ENCODE data around the gene PITX1.

PITX1 gene

DNA sequence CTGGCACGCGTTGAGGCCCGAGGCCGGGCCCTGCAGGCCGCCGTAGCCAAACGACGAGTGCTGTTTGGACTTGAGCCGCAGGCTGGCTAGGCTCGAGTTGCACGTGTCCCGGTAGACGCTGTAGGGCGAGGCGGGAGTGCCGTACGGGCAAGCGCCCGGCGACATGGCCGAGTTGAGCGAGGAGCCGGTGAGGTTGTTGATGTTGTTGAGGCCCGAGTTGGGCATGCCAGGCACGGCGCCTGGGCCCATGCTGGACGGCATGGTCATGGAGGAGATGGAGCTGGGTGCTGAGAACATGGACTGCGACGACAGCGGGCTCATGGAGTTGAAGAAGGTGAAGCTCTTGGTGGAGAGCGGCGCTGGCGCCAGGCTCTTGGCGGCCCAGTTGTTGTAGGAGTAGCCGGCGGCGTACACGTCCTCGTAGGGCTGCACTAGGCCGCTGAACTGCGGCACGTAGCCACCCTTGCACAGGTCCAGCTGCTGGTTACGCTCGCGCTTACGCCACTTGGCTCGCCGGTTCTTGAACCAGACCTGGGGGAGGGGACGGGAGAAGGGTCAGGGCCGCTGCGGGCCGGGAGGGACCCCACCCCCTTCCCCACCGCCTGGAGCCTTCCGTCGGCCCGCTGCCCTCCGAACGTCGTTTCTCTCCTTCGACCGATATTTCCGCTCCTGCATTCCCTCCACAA is 5.1 kb downstream of the PITX1 start:
- H3K4me2 ChIP-seq (ENCODE audit: low read length), result no peak overlapping the region
- TF ChIP-seq, protein P1, sequence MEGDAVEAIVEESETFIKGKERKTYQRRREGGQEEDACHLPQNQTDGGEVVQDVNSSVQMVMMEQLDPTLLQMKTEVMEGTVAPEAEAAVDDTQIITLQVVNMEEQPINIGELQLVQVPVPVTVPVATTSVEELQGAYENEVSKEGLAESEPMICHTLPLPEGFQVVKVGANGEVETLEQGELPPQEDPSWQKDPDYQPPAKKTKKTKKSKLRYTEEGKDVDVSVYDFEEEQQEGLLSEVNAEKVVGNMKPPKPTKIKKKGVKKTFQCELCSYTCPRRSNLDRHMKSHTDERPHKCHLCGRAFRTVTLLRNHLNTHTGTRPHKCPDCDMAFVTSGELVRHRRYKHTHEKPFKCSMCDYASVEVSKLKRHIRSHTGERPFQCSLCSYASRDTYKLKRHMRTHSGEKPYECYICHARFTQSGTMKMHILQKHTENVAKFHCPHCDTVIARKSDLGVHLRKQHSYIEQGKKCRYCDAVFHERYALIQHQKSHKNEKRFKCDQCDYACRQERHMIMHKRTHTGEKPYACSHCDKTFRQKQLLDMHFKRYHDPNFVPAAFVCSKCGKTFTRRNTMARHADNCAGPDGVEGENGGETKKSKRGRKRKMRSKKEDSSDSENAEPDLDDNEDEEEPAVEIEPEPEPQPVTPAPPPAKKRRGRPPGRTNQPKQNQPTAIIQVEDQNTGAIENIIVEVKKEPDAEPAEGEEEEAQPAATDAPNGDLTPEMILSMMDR (IDR thresholded peaks at IDR 0.05; ENCODE audit: low read depth, low read length), result no peak
- no peak for TF ChIP-seq EZH2phosphoT487 (IDR thresholded peaks at IDR 0.05; ENCODE audit: low read depth)
- H3K27me3 ChIP-seq (ENCODE audit: low read depth, low read length), result no peaks in the 10 kb centered on the region
- H2AFZ ChIP-seq (ENCODE audit: low read depth, low read length), result no peak overlapping the region
- H3K27ac ChIP-seq (ENCODE audit: low read length), result no peak overlapping the region
- peaks cover 6% of the 10 kb centered on the region; the same call in 1 of the 2 replicates for H4K20me1 ChIP-seq (ENCODE audit: insufficient read depth, low read length)
- H3K36me3 ChIP-seq (replicated peaks; ENCODE audit: low read depth, low read length), result no peaks in the 10 kb centered on the region
- no peaks in the 10 kb centered on the region for H3K9me3 ChIP-seq (ENCODE audit: insufficient read depth, low read length)
- peaks cover 38% of the 10 kb centered on the region for H3K79me2 ChIP-seq (ENCODE audit: low read length)
- H3K4me1 ChIP-seq (ENCODE audit: low read length), result peaks cover 6% of the 10 kb centered on the region
- no peak overlapping the region for H3K4me3 ChIP-seq (ENCODE audit: low read length)
- H3K9ac ChIP-seq (ENCODE audit: low read length), result no peak overlapping the region

- Histone ChIP-seq H3K4me3 (ENCODE audit: low read length) (no peak overlapping the region), H3K27me3 (ENCODE audit: low read depth, low read length) (no peaks in the 10 kb centered on the region), H3K4me2 (ENCODE audit: low read length) (no peak overlapping the region)
Measured at GRCh38 chr5:135027697-135028615, 6.1 kb downstream of the PITX1 start.

DNA sequence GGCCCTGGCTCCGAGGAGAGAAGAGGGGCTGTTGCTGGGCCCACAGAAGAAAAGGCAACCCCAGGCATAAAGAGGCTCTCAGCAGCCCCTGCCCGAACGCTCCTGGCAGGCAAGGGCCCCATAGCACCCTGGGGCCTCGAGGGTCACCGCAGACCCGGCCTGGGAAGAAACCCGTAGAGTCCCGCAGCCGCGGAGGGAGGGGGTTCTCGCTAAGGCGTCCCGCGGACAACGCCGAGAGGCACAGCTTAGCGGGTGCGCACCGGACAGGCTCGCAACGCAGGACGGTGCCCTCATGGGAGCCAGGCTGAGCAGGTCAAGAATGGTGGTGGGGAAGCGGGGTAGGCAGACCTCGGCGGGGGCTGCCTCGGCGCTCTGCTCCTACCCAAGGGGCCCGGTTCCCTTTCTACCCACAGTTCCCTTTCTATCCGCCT is 6.7 kb downstream of the PITX1 start:
- Histone ChIP-seq H3K9ac (ENCODE audit: low read length) (no peak overlapping the region), H3K27ac (ENCODE audit: low read length) (no peak overlapping the region), H3K4me3 (ENCODE audit: low read length) (no peak overlapping the region), H3K27me3 (ENCODE audit: low read depth, low read length) (no peaks in the 10 kb centered on the region), H3K4me1 (ENCODE audit: low read length) (peaks cover 6% of the 10 kb centered on the region), H3K79me2 (ENCODE audit: low read length) (peaks cover 22% of the 10 kb centered on the region), H3K36me3 (replicated peaks; ENCODE audit: low read depth, low read length) (no peaks in the 10 kb centered on the region), H3K9me3 (ENCODE audit: insufficient read depth, low read length) (no peaks in the 10 kb centered on the region), H4K20me1 (ENCODE audit: insufficient read depth, low read length) (peaks cover 6% of the 10 kb centered on the region; the same call in 1 of the 2 replicates), H3K4me2 (ENCODE audit: low read length) (no peak overlapping the region), H2AFZ (ENCODE audit: low read depth, low read length) (no peak overlapping the region)
- TF ChIP-seq, protein P1 (IDR thresholded peaks at IDR 0.05; ENCODE audit: low read depth, low read length), result no peak
- TF ChIP-seq EZH2phosphoT487 (IDR thresholded peaks at IDR 0.05; ENCODE audit: low read depth), result no peak

More at GRCh38 chr5:135027697-135028615, 6.1 kb downstream of the PITX1 start:
- H3K79me2 ChIP-seq (ENCODE audit: low read length), result peaks cover 29% of the 10 kb centered on the region
- TF ChIP-seq, protein P1 (IDR thresholded peaks at IDR 0.05; ENCODE audit: low read depth, low read length), result no peak
- no peak for TF ChIP-seq EZH2phosphoT487 (IDR thresholded peaks at IDR 0.05; ENCODE audit: low read depth)
- H4K20me1 ChIP-seq (ENCODE audit: insufficient read depth, low read length), result peaks cover 6% of the 10 kb centered on the region; the same call in 1 of the 2 replicates
- H3K9me3 ChIP-seq (ENCODE audit: insufficient read depth, low read length), result no peaks in the 10 kb centered on the region
- H3K36me3 ChIP-seq (replicated peaks; ENCODE audit: low read depth, low read length), result no peaks in the 10 kb centered on the region
- H2AFZ ChIP-seq (ENCODE audit: low read depth, low read length), result no peak overlapping the region
- no peak overlapping the region for H3K27ac ChIP-seq (ENCODE audit: low read length)
- H3K4me1 ChIP-seq (ENCODE audit: low read length), result peaks cover 6% of the 10 kb centered on the region
- no peak overlapping the region for H3K9ac ChIP-seq (ENCODE audit: low read length)
